Fibroblast of lung (primary cell): ENCODE results near the gene TCL1B.

Source experiments
- EZH2 ChIP-seq: IDR thresholded peaks from 2 replicates; pipeline ENCODE4 v1.5.1; 2012; ENCODE audit warnings: low read length, control low read depth, mild to moderate bottlenecking; ENCODE audit errors: missing control alignments
- TF ChIP-seq, protein P1 (sequence below), 2 donors: IDR thresholded peaks in 1 of 2; conservative IDR thresholded peaks in 1 of 2; 1 replicate in 1 of 2; 2 replicates in 1 of 2; pipeline ENCODE4 v1.5.1; 2011 to 2012; ENCODE audit warnings: low read length in 2 of 2, control low read depth in 1 of 2, inconsistent platforms in 1 of 2, low read depth in 1 of 2, mild to moderate bottlenecking in 1 of 2

DNA sequence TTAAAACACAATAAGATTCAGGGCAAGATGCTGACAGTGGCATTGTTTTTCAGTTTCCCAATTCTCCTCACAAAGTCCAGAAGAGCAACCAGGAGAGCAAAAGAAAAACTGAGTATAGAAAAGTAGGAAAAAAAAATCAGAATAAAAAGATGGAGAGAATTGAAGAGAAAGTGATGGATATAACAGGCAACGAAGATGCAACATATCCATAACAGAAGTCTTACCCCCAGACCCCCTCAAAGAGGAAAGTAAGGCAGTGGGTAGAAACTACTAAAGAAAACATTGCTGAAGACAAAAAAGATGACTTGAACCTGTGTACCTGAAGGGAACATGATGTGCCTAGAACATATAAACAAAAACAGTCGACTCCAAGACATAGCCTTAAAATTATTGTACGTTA lies 17.1 kb downstream of the TCL1B start:
- TF ChIP-seq, protein P1, sequence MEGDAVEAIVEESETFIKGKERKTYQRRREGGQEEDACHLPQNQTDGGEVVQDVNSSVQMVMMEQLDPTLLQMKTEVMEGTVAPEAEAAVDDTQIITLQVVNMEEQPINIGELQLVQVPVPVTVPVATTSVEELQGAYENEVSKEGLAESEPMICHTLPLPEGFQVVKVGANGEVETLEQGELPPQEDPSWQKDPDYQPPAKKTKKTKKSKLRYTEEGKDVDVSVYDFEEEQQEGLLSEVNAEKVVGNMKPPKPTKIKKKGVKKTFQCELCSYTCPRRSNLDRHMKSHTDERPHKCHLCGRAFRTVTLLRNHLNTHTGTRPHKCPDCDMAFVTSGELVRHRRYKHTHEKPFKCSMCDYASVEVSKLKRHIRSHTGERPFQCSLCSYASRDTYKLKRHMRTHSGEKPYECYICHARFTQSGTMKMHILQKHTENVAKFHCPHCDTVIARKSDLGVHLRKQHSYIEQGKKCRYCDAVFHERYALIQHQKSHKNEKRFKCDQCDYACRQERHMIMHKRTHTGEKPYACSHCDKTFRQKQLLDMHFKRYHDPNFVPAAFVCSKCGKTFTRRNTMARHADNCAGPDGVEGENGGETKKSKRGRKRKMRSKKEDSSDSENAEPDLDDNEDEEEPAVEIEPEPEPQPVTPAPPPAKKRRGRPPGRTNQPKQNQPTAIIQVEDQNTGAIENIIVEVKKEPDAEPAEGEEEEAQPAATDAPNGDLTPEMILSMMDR (conservative IDR thresholded peaks at IDR 0.05 in 1 of 2, IDR thresholded peaks at IDR 0.05 in 1 of 2; ENCODE audit: low read depth in 1 of 2, low read length in 2 of 2) = no peak
- no peak for TF ChIP-seq EZH2
